ENCODE measurements around the gene TMCO1.

DNA sequence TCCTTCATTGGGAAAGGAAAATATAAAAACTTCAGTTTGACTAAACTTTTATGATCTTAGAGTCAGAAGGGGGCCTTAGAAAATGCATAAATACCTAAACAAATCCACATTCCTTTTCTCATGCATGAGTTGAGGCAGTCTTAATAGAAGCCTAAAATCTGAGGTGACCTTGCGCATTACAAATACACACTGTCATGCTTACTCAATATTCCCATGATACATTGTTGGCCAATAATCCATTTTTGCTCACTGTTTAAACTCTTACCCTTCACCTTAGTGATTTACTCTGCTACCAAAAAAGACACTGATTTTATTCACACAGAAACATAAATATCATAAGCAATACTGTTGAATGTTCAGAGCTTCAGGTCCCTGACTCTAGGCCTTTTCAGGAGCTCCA is 19.1 kb upstream of the TMCO1 start:
- TF ChIP-seq CTCF (IDR thresholded peaks at IDR 0.05), result no peak
- no peak for TF ChIP-seq POLR2A (IDR thresholded peaks at IDR 0.05)

All from suprapubic skin (tissue), 3 donors.